ENCODE results near the gene GRID2IP.

The GRID2IP gene

DNA sequence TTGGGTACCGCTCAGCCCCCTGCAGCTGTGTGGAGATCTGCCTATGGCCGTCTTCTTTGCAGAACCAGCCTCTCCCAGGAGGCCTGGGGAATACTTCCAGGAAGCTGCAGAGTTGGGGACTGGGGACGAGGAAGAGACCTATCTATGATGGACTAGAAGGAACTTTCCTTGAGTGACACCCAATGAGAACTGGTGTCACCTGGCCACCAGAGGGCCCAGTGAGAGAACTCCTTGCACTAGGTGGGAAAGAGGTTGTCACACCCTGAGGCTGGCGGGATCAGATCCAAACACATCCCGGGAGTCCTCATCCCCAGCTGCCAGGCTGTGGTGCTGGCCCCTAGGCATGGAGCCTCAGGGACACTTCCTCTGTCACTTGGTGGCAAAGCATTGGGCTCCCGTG is 4.9 kb upstream of the GRID2IP start:
- no peak overlapping the region for H3K4me3 ChIP-seq
- no peak overlapping the region for H3K27ac ChIP-seq
- no peak for DNase-seq (ENCODE audit: low spot score)
- TF ChIP-seq, protein P1, sequence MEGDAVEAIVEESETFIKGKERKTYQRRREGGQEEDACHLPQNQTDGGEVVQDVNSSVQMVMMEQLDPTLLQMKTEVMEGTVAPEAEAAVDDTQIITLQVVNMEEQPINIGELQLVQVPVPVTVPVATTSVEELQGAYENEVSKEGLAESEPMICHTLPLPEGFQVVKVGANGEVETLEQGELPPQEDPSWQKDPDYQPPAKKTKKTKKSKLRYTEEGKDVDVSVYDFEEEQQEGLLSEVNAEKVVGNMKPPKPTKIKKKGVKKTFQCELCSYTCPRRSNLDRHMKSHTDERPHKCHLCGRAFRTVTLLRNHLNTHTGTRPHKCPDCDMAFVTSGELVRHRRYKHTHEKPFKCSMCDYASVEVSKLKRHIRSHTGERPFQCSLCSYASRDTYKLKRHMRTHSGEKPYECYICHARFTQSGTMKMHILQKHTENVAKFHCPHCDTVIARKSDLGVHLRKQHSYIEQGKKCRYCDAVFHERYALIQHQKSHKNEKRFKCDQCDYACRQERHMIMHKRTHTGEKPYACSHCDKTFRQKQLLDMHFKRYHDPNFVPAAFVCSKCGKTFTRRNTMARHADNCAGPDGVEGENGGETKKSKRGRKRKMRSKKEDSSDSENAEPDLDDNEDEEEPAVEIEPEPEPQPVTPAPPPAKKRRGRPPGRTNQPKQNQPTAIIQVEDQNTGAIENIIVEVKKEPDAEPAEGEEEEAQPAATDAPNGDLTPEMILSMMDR (IDR thresholded peaks at IDR 0.05), result no peak

DNA sequence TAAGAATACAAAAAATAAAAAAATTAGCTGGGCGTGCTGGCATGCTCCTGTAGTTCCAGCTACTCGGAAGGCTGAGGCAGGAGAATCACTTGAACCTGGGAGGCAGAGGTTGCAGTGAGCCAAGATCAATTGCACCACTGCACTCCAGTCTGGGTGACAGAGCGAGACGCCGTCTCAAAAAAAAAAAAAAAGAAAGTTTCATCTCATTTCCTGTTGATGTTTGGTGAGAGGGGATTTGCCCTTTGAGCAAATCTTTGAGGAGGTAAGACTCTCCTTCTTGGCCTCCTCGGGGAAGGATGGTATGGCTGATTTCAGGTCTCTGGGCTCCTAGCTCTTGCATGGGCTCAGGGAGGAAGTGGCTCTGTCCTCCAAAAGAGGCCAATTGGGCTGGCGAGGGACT is 3.6 kb upstream of the GRID2IP start:
- H3K27ac ChIP-seq, result no peak overlapping the region
- DNase-seq (ENCODE audit: low spot score), result no peak
- TF ChIP-seq, protein P1 (IDR thresholded peaks at IDR 0.05), result no peak
- no peak overlapping the region for H3K4me3 ChIP-seq

DNA sequence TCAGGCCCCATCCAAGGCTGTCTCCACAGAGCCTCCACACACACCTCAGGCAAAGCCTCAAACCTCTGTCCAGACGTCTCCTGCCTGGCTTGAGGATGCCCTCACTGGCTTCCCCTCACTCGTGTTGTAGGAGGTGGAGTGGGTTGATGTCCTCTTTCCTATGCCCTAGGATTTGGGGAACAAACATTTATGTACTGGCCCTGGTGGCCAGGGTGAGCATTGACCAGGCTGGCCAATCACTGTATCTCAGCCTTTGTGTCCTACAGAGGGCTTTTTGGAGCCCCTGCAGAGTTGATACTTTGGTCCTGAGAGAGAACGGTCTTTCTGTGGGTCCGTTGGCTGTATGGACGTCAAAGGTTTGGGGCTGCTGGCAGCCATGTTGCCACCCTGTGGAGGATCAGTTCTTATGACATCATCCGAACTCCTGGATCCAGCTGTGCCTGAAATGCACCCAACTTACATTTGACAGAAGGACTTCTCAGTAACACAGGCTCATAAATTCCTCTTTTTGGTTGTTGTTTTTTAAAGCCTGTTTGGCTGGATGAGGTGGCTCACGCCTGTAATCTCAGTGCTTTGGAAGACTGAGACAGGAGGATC is 2.3 kb upstream of the GRID2IP start:
- Histone ChIP-seq H3K4me3 (no peak overlapping the region), H3K27ac (no peak overlapping the region)
- no peak for DNase-seq (ENCODE audit: low spot score)
- TF ChIP-seq, protein P1 (IDR thresholded peaks at IDR 0.05), result no peak

DNA sequence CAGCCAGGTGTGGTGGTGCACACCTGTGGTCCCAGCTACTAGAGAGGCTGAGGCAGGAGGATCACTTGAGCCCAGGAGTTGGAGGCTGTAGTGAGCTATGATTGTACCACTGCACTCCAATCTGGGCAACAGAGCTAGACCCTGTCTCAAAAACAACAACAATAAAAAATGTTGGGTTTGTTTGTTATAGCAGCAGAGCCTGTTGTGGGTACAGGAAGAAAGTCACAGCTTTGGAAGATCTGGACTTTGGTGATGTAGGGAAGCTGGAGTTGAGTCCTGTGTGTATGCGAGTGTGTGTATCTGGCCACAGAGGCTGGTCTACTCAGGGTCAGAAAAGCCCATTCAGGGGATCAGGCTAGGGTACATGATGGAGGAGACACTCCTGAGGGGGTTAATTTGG is 3.9 kb downstream of the GRID2IP start:
- Histone ChIP-seq H3K27ac (no peak overlapping the region), H3K4me3 (no peak overlapping the region)
- TF ChIP-seq, protein P1 (IDR thresholded peaks at IDR 0.05), result no peak
- no peak for DNase-seq (ENCODE audit: low spot score)

DNA sequence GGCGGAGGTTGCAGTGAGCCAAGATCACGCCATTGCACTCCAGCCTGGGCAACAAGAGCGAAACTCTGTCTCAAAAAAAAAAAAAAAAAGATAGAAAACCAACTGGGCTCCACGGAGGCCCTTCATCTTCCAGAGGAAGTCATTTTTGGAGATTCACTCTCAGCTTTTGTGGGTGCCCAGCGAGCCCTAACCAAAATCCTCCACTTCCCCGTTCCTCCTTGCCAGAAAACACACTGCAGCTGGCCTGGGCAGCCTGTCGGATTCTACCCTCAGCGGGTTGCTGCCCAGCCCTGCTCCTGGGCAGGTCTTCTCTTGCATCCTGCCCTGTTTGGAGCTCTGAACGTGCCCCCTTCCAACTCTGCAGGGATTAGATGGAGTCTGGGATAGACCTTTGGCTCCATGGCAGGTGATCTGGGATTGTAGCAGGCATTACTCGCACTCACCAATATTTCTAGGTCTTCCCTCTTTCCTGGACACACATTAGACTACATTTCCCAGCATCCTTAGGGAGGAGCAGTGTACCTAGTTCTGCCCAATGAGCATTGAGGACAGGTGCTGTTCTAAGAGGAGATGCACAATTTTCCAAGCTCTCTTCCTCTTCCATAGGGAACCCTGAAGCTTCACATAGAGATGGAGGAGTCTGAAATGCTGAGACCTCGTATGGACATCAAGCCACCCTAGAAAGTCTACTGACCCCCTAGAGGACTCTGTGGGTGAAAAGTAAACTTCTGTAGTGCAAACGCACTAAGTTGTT is 4.6 kb downstream of the GRID2IP start:
- no peak for DNase-seq (ENCODE audit: low spot score)
- Histone ChIP-seq H3K27ac (no peak overlapping the region), H3K4me3 (no peak overlapping the region)
- TF ChIP-seq, protein P1 (IDR thresholded peaks at IDR 0.05), result no peak

DNA sequence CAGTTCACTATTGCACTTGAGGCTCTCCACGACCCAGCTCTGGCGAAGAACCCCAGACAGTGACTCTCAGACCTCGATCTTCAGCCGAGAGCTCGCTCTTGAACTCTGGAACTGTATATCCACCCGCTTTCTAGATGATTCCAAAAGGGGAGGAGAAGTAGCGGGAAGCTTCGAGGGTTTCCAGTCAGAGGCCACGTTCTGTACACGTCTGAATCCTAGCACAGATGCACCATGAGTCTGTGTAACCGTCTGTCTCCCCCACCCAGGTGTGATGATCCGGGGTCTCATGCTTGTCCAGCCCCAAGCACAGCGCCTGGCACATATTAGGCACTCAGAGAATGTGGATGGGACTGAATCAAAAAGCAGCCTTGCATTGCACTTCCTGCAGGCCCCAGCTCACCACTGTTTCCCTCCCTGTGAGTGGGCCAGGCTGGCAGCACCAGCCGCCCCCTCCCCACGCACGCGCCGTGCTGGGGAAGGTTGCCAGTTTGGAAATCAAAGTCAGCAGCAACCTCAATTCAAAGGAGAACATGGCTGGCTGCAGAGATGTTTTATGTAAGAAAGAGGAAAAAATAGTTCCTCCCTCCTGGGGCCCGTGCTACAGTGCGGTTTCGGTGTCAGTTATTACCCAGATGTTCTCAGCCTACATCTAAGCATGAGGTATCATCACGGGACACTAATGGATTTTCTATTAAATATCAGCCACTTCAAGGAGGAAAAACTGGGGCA is 5.7 kb downstream of the GRID2IP start:
- H3K27ac ChIP-seq, result no peak overlapping the region
- H3K4me3 ChIP-seq, result no peak overlapping the region
- no peak for DNase-seq (ENCODE audit: low spot score)
- TF ChIP-seq, protein P1 (IDR thresholded peaks at IDR 0.05), result no peak

Measured in coronary artery (tissue), 2 donors.